H7 (cell line): ENCODE results near the gene FN3K. TPM values are rescaled to one million over a fixed set of nuclear protein-coding genes. Genes with fewer than 3 reads are reported as not detected.

Experiments
- DNase-seq: peaks from one replicate; pipeline ENCODE4 v3.0.0; 2012
- H3K27me3 ChIP-seq: 2 replicates; pipeline ENCODE4 v1.6.0; 2011; ENCODE audit warnings: mild to moderate bottlenecking, low read length; ENCODE audit not compliant: control insufficient read depth, insufficient read depth
- H3K36me3 ChIP-seq: replicated peaks from 2 replicates; pipeline ENCODE4 v1.5.1; 2011; ENCODE audit warnings: low read length; ENCODE audit not compliant: control insufficient read depth, insufficient read depth
- H3K4me3 ChIP-seq: 2 replicates; pipeline ENCODE4 v1.5.1; 2011; ENCODE audit warnings: low read depth, mild to moderate bottlenecking, control low read depth, low read length, moderate library complexity; ENCODE audit not compliant: insufficient read depth
- total RNA-seq: library from RNA; depleted of rRNA; stranded (reverse); fragments of >200 nt; shearing (Covaris generic); gene quantifications from 2 replicates; pipeline ENCODE4 v1.2.3, GENCODE V29; 2014

FN3K gene
- total RNA-seq, 1 experiment from 2014 or later, result 3.3 TPM

DNA sequence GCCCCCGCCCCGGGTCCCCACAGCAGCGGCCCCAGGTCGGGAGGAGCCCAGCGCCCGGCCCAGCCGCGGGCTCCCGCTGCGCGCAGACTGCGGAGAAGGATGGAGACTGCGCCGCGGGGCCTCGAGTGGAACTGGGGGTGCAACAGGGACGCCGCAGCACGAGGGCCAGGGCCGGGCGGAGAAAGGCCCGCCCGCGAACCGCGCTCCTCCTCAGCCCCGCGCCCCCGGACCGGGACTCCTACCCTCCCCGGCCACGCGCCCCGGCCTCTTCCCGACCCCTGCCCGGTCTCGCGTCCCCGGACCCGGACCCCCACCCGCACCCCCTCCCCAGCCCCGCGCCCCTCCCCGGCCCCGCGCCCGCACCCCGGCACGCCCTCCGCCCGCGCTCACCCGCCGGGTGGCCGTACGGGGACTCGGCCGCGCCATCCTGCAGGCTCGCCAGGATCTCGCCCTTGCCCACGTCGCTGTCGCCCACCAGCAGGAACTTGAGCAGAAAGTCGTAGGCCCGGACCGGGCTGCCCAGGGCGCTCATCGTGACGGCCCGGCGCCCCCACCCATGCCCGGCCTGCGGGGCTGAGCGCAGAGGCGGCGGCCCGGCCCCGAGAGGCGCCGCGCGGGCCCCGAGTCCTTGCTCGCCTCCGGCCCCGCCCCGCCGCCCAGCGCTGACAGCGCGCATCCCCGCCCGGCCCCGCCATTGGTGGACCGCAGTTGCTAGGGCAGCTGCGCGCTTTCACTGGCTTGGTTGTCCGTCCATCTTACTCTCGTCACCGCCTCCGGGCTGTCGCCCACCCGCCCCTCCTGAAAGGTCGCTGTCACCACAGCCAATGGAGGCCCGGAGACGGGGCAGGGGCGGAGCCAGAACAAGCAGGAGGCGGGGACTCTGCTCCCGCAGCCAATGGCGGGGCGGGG, 37.1 kb upstream of the FN3K start, which contains the start of gene RAB40B:
Gene RAB40B (minus strand): TSS at position 634 of the 909 bp plus-strand sequence. CDS start 102 bp downstream, at position 532.
- H3K27me3 ChIP-seq, result peaks cover 29% of the 10 kb centered on the region
- peak; percentile 100 for DNase-seq
- H3K4me3 ChIP-seq, result peak within 1 kb of the TSS; percentile 63
- H3K36me3 ChIP-seq, result no peaks in the 10 kb centered on the region

GRCh38 chr17:82698974-82699442, 36.4 kb upstream of the FN3K start:
- no peaks in the 10 kb centered on the region for H3K36me3 ChIP-seq
- H3K27me3 ChIP-seq, result peaks cover 29% of the 10 kb centered on the region
- DNase-seq, result no peak

GRCh38 chr17:82699551-82699950, 35.9 kb upstream of the FN3K start:
- no peaks in the 10 kb centered on the region for H3K36me3 ChIP-seq
- H3K4me3 ChIP-seq, result no peak overlapping the region
- H3K27me3 ChIP-seq, result peaks cover 29% of the 10 kb centered on the region
- DNase-seq, result no peak

More at GRCh38 chr17:82698974-82699442, 36.4 kb upstream of the FN3K start:
- peak overlapping the region; percentile 63 for H3K4me3 ChIP-seq

GRCh38 chr17:82702231-82702927, 33.0 kb upstream of the FN3K start:
- H3K4me3 ChIP-seq, result no peak overlapping the region
- peak; percentile 68 for DNase-seq
- peaks cover 17% of the 10 kb centered on the region for H3K27me3 ChIP-seq
- H3K36me3 ChIP-seq, result no peaks in the 10 kb centered on the region

- H3K36me3 ChIP-seq, result no peaks in the 10 kb centered on the region
- H3K4me3 ChIP-seq, result no peak overlapping the region
- DNase-seq, result no peak
- H3K27me3 ChIP-seq, result peaks cover 9% of the 10 kb centered on the region
Measured at GRCh38 chr17:82703036-82703745, 32.2 kb upstream of the FN3K start.

DNA sequence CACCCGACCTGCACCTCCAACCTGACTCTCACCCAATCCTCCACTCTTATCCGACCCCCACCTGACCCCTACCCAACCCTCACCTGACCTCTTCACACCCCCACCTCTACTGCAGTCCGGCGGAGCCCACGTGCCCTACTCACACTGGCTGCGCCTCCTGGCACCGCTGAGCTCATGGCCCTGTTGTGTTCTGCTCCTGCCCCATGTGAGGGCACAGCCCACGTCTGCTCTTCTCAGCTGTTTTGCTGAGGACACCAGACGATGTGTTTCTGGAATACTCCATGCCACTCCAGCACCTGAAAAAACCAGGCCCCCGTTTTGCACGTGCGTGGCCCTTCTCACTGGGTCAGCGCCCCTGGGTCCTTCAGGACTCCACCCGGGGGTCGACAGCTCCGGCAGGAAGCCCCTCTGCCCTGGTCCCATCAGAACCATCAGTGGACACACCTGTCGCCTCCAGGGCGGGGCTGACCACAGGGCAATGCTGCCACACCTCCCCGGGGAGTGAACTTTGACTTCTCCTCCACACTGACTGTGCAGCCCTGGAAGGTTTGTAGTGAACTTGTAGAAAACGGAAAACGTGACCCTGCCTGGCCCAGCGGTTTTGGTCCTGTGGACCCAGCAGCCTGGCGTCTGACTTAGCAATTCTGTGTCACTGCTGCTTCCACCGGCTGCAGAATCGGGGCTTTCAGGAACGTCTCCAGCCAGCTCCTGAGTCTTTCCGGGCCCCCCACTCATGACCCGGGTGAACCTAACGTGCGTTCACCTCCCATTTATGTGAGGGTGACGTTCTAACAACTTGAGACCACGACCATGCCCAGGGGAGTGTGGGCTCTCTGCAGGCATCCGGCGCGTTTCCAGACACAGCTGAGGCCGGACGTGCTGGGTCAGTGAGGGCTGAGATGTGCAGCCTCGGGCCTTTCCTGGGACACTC, 31.2 kb upstream of the FN3K start:
- H3K36me3 ChIP-seq, result no peaks in the 10 kb centered on the region
- no peak overlapping the region for H3K4me3 ChIP-seq
- peaks cover 7% of the 10 kb centered on the region for H3K27me3 ChIP-seq
- no peak for DNase-seq

DNA sequence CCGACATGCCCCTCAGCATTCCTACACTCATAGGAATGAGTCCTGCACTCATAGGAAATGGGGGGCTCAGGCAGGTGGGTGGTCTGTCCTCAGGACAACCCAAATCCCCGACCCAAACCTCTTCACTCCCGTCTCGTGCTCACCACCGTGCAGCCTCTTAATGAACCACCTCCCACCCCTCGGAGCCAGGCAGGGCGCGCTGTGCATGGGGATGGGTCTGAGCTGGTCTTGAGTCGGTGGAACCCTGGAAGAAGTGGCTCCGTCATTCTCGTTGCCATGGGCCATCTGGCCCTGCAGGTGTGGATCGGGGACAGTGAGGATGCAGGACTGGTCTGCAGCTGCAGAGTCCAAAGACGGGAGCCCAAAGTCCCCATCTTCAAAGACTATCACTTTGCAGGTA, 30.5 kb upstream of the FN3K start:
- Histone ChIP-seq H3K27me3 (peaks cover 4% of the 10 kb centered on the region; the same call in 1 of the 2 replicates), H3K4me3 (no peak overlapping the region), H3K36me3 (no peaks in the 10 kb centered on the region)
- DNase-seq, result no peak

- Histone ChIP-seq H3K27me3 (no peaks in the 10 kb centered on the region; the same call in 1 of the 2 replicates), H3K4me3 (no peak overlapping the region), H3K36me3 (no peaks in the 10 kb centered on the region)
- no peak for DNase-seq
Measured at GRCh38 chr17:82705756-82706155, 29.7 kb upstream of the FN3K start.

DNA sequence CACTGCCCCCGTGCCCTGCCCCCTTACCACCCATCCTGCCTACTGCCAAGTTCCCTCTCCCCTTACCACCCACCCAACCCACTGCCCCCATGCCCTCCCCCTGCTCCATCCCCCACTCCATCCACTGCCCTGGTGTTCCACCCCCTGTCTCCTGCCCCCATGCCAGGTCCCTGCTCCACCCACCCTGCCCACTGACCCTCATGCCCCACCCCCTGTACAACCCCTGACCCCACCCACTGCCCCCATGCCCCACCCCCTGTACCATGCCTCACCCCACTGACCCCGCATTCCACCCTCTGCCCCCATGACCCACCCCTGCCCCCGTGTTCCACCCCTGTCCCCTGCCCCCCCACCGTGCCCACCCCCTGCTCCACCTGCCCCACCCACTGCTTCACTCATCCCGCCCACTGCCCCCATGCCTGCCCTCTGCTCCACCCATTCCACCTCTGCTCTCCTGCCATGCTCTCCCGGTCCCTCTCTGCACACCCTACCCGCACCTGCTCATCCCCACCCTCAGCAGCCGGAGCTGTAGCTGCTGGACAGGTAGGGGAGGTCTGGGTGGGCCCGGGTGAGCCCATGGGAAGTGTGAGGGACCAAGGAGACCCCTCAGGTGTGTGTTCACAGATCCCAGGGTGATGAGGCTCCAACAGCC, 26.3 kb upstream of the FN3K start:
- H3K36me3 ChIP-seq, result no peaks in the 10 kb centered on the region
- H3K27me3 ChIP-seq, result no peaks in the 10 kb centered on the region
- no peak overlapping the region for H3K4me3 ChIP-seq
- peak; percentile 88 for DNase-seq

DNA sequence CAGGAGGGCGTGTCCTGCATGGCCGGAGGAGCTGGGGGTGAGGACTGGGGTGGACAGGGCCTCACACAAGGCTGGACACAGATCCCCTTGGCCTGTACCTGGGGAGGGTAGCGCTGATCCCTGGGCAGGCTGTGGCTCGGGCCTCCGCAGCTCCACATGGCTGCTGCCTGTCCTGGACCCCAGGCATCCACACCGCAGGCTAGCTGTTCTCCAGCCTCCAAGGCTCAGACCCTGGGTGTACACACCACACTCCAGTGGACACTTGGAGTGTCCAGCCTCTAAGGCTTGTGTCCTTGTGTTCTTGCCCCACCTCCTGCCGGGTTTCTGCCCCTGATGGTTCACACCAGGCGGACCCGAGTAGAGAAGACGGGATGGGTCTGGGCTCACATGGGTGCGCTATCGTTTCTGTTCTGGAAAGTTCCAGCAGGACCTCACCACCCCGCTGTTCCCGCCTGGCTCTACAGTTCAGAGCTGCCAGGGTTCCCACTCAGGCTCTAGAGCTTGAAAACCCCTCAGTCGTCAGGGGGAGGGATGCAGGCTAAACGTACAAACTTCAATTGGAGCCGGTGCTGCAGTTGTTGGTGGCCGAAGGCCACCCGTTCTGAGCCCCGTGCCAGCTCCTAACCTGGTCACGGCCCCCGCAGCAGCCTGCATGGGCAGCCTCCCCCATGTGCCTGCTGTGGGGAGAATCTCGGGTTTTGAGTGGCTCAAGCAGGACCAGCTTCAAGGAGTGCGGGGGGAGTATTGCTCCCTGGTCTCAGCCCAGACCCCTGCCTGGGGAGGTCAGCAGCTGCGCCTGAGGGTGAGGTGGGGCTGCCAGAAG, 25.5 kb upstream of the FN3K start:
- no peaks in the 10 kb centered on the region for H3K27me3 ChIP-seq
- no peak for DNase-seq
- H3K36me3 ChIP-seq, result no peaks in the 10 kb centered on the region
- no peak overlapping the region for H3K4me3 ChIP-seq

DNA sequence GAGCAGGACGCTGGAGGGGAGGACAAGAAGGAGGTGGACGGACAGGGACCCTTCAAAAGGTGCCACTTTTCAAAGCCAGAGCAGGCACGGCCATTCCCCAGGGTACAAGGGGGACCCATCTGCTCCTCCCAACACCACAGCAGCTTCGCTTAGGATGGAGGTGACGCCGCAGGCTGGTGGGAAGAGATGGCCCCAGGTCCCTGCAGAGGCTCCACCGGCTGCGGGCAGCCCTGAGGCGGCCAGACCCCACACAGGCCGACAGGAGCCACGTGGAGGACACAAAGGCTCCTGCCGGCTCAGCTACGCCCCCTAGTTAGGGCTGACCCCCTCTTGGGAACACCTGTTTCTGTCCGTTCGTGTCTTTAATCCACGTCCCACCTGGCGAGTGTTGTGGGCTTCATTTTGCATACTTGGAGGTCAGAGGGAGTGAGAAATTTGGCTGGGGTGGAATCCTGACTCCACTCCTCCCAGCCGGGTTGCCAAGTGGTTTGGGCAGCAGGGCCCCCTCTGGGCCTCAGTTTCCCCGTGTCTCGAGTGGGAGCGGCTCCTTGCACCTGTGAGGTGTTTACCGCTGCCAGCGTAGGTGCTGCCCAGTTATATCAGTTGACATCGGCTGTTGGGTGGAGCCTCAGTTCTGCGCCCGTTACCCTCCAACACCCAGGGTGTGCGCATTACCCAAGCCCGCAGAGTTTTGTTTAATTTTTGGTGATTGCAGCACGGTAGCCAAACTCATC, 24.7 kb upstream of the FN3K start:
- DNase-seq, result peak; percentile 84
- Histone ChIP-seq H3K4me3 (no peak overlapping the region), H3K27me3 (peaks cover 1% of the 10 kb centered on the region; the same call in 1 of the 2 replicates), H3K36me3 (no peaks in the 10 kb centered on the region)

GRCh38 chr17:82713071-82713723, 22.2 kb upstream of the FN3K start:
- no peak overlapping the region for H3K4me3 ChIP-seq
- no peaks in the 10 kb centered on the region for H3K36me3 ChIP-seq
- no peak for DNase-seq
- H3K27me3 ChIP-seq, result peaks cover 7% of the 10 kb centered on the region; the same call in 1 of the 2 replicates
